Measurements from ENCODE around the gene TPX2.

TPX2 gene

GRCh38 chr20:31699801-31700728, 39.0 kb upstream of the TPX2 start:
- Histone ChIP-seq H3K9me2 (replicated peaks; ENCODE audit: insufficient read depth, low read length) (no peaks in the 10 kb centered on the region), H3K4me2 (ENCODE audit: low read depth, low read length, poor library complexity, severe bottlenecking) (no peak overlapping the region), H2AFZ (ENCODE audit: low read depth, low read length, severe bottlenecking) (no peak overlapping the region), H3K79me2 (ENCODE audit: insufficient read depth, low read length) (peaks cover 45% of the 10 kb centered on the region), H3K9me3 (ENCODE audit: insufficient read depth, low read length) (no peaks in the 10 kb centered on the region), H3F3A (ENCODE audit: insufficient read depth) (no peaks in the 10 kb centered on the region), H3K9ac (ENCODE audit: low read length) (no peak overlapping the region), H3K27ac (ENCODE audit: low read depth, low read length) (no peak overlapping the region), H3K36me3 (ENCODE audit: low read length) (no peaks in the 10 kb centered on the region; the same call in 1 of the 2 replicates), H3K4me3 (ENCODE audit: insufficient read depth, low read length, poor library complexity, severe bottlenecking) (no peak overlapping the region), H4K20me1 (ENCODE audit: low read depth, low read length) (no peaks in the 10 kb centered on the region), H3K27me3 (ENCODE audit: low read length) (no peaks in the 10 kb centered on the region)
- TF ChIP-seq EZH2phosphoT487 (conservative IDR thresholded peaks at IDR 0.05; ENCODE audit: low read length), result no peak

GRCh38 chr20:31700747-31701146, 38.3 kb upstream of the TPX2 start:
- no peaks in the 10 kb centered on the region for H4K20me1 ChIP-seq (ENCODE audit: low read depth, low read length)
- no peak overlapping the region for H3K4me2 ChIP-seq (ENCODE audit: low read depth, low read length, poor library complexity, severe bottlenecking)
- peaks cover 39% of the 10 kb centered on the region for H3K79me2 ChIP-seq (ENCODE audit: insufficient read depth, low read length)
- no peaks in the 10 kb centered on the region for H3K9me3 ChIP-seq (ENCODE audit: insufficient read depth, low read length)
- TF ChIP-seq CTCF (IDR thresholded peaks at IDR 0.05; ENCODE audit: insufficient read depth, low read length, poor library complexity, severe bottlenecking) (no peak), EZH2phosphoT487 (conservative IDR thresholded peaks at IDR 0.05; ENCODE audit: low read length) (no peak)
- H3K9me2 ChIP-seq (replicated peaks; ENCODE audit: insufficient read depth, low read length), result no peaks in the 10 kb centered on the region
- H3F3A ChIP-seq (ENCODE audit: insufficient read depth), result no peaks in the 10 kb centered on the region
- H3K27ac ChIP-seq (ENCODE audit: low read depth, low read length), result no peak overlapping the region
- no peak overlapping the region for H2AFZ ChIP-seq (ENCODE audit: low read depth, low read length, severe bottlenecking)
- H3K4me3 ChIP-seq (ENCODE audit: insufficient read depth, low read length, poor library complexity, severe bottlenecking), result no peak overlapping the region
- no peaks in the 10 kb centered on the region for H3K27me3 ChIP-seq (ENCODE audit: low read length)
- H3K36me3 ChIP-seq (ENCODE audit: low read length), result no peaks in the 10 kb centered on the region; the same call in 1 of the 2 replicates
- no peak overlapping the region for H3K9ac ChIP-seq (ENCODE audit: low read length)

GRCh38 chr20:31701591-31701990, 37.5 kb upstream of the TPX2 start:
- H3K27ac ChIP-seq (ENCODE audit: low read depth, low read length), result no peak overlapping the region
- no peaks in the 10 kb centered on the region for H3F3A ChIP-seq (ENCODE audit: insufficient read depth)
- H3K4me2 ChIP-seq (ENCODE audit: low read depth, low read length, poor library complexity, severe bottlenecking), result no peak overlapping the region

More at GRCh38 chr20:31701591-31701990, 37.5 kb upstream of the TPX2 start:
- TF ChIP-seq CTCF (IDR thresholded peaks at IDR 0.05; ENCODE audit: insufficient read depth, low read length, poor library complexity, severe bottlenecking) (no peak), EZH2phosphoT487 (conservative IDR thresholded peaks at IDR 0.05; ENCODE audit: low read length) (no peak)
- Histone ChIP-seq H2AFZ (ENCODE audit: low read depth, low read length, severe bottlenecking) (no peak overlapping the region), H3K9me3 (ENCODE audit: insufficient read depth, low read length) (no peaks in the 10 kb centered on the region), H4K20me1 (ENCODE audit: low read depth, low read length) (no peaks in the 10 kb centered on the region), H3K9ac (ENCODE audit: low read length) (no peak overlapping the region), H3K79me2 (ENCODE audit: insufficient read depth, low read length) (peaks cover 30% of the 10 kb centered on the region), H3K9me2 (replicated peaks; ENCODE audit: insufficient read depth, low read length) (no peaks in the 10 kb centered on the region), H3K27me3 (ENCODE audit: low read length) (no peaks in the 10 kb centered on the region), H3K4me3 (ENCODE audit: insufficient read depth, low read length, poor library complexity, severe bottlenecking) (no peak overlapping the region), H3K36me3 (ENCODE audit: low read length) (no peaks in the 10 kb centered on the region; the same call in 1 of the 2 replicates)
